Ectodermal cell (in vitro differentiated cells): Measurements from ENCODE around the gene COQ7.

Source experiments
- H3K27ac ChIP-seq: 2 replicates; pipeline ENCODE4 v1.7.0; 2013; ENCODE audit warnings: mild to moderate bottlenecking, low read depth, low read length; ENCODE audit not compliant: insufficient read depth, poor library complexity, severe bottlenecking
- H3K27me3 ChIP-seq: 2 replicates; pipeline ENCODE4 v1.7.0; 2013; ENCODE audit warnings: mild to moderate bottlenecking, low read length; ENCODE audit not compliant: insufficient read depth, control insufficient read depth, poor library complexity, severe bottlenecking
- H3K36me3 ChIP-seq: one replicate; pipeline ENCODE4 v1.7.0; 2013; ENCODE audit warnings: low read length; ENCODE audit not compliant: control insufficient read depth, insufficient read depth
- H3K4me1 ChIP-seq: one replicate; pipeline ENCODE4 v1.7.0; 2013; ENCODE audit warnings: low read length; ENCODE audit not compliant: control insufficient read depth, insufficient read depth
- H3K4me3 ChIP-seq: 2 replicates; pipeline ENCODE4 v1.7.0; 2013; ENCODE audit warnings: low read depth, low read length, control low read depth; ENCODE audit not compliant: insufficient read depth
- H3K9me3 ChIP-seq: 2 replicates; pipeline ENCODE4 v1.7.0; 2013; ENCODE audit warnings: mild to moderate bottlenecking, low read length, moderate library complexity; ENCODE audit not compliant: control insufficient read depth
- WGBS, 2 experiments: methylation state at CpG; one replicate each; pipeline ENCODE4 v1.1.7; 2013; ENCODE audit warnings: missing lambda C conversion rate in 2 of 2; 5-methylcytosine and 5-hydroxymethylcytosine counted together

COQ7 gene

GRCh38 chr16:19095654-19096053, 28.2 kb downstream of the COQ7 start:
- no peaks in the 10 kb centered on the region for H3K9me3 ChIP-seq
- no peak overlapping the region for H3K27ac ChIP-seq
- no peaks in the 10 kb centered on the region for H3K4me1 ChIP-seq
- H3K36me3 ChIP-seq = no peaks in the 10 kb centered on the region
- H3K27me3 ChIP-seq = no peaks in the 10 kb centered on the region
- H3K4me3 ChIP-seq = no peak overlapping the region
- WGBS, 2 experiments = 85 to 90% methylated on average over 4 to 5 of the region's 5 CpGs

GRCh38 chr16:19098173-19098572, 30.8 kb downstream of the COQ7 start:
- Histone ChIP-seq H3K27ac (no peak overlapping the region), H3K4me1 (no peaks in the 10 kb centered on the region), H3K36me3 (no peaks in the 10 kb centered on the region), H3K9me3 (no peaks in the 10 kb centered on the region), H3K4me3 (no peak overlapping the region), H3K27me3 (no peaks in the 10 kb centered on the region)
- WGBS, 2 experiments = 83% methylated on average over 1 of the region's 1 CpG; no CpG with 5 or more reads in 1 of the 2 experiments

DNA sequence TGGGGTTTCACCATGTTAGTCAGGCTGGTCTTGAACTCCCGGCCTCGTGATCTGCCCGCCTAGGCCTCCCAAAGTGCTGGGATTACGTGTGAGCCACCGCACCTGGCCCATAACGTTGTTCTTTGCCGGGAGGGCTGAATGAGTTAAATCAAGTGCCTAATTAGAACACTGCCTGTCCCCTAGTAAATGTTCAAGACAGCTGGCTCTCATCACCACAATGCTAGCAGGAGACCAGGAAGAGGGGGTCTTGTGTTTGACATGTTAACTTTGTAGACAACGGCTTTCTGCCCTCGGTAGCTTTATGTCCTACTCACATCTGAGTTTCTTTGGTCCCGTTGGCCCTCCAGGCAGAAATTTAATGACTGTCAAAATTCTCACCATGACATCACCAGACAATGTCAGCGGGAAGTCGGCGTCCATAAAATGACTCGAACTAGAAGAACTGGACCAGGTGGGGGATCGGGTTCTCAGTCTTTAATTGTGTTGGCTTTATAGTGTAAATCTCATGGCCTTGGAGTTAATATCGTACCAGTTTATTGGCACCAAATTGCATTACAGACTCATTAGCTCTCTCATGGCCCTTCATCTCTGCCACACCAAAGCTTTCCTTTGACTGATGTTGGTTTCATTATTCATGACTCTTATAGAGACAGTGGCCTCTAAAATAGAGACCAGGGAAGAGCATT, 34.9 kb downstream of the COQ7 start:
- no peak overlapping the region for H3K27ac ChIP-seq
- H3K27me3 ChIP-seq = no peaks in the 10 kb centered on the region
- WGBS, 2 experiments = 92 to 93% methylated on average over 16 of the region's 16 CpGs
- peaks cover 9% of the 10 kb centered on the region for H3K4me1 ChIP-seq
- H3K36me3 ChIP-seq = no peaks in the 10 kb centered on the region
- H3K9me3 ChIP-seq = no peaks in the 10 kb centered on the region
- no peak overlapping the region for H3K4me3 ChIP-seq

DNA sequence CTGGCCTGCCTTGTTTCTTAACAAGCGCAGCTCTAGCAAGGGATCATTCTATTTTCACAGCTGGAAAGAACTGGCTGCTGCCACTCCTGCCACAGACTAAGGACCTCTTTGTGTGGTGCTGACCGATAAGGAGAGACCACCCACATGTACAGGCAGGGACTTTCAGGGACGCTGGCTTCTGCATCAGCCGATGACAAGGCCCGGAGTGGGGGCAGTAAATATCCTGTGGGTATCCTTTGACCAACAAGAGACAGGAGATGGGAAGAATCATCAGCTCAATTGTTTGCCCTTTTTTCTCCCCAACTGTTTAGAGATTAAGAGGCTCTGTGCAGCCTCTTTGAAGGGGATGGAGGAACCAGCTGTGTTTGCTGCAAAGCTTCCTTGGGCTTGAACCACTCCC, 37.2 kb downstream of the COQ7 start:
- H3K36me3 ChIP-seq = no peaks in the 10 kb centered on the region
- H3K4me1 ChIP-seq = peaks cover 9% of the 10 kb centered on the region
- WGBS, 2 experiments = 42 to 51% methylated on average over 5 of the region's 5 CpGs
- H3K4me3 ChIP-seq = no peak overlapping the region
- H3K27ac ChIP-seq = no peak overlapping the region
- no peaks in the 10 kb centered on the region for H3K27me3 ChIP-seq
- H3K9me3 ChIP-seq = no peaks in the 10 kb centered on the region

DNA sequence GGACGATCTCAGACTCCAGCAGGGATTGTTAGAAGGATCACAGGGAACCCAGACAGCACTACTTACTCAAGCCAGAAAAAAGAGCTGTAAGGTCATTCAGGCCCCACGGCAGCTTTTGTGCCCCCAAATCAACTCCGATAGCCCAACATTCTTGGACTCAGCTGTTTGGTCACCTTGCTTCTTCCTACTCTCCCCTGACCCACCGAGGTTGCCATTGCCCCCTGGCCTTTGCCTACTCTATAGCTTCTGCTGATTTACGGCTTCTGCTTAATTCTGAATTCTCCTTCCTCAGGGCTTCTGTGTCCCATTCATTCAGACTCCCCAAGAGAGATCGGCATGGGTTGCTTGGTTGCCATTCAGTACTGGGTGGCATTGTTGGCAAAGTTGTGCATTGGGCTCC, 37.7 kb downstream of the COQ7 start:
- WGBS, 2 experiments = 81 to 86% methylated on average over 6 of the region's 6 CpGs
- no peak overlapping the region for H3K4me3 ChIP-seq
- no peaks in the 10 kb centered on the region for H3K27me3 ChIP-seq
- no peaks in the 10 kb centered on the region for H3K36me3 ChIP-seq
- H3K4me1 ChIP-seq = peaks cover 9% of the 10 kb centered on the region
- H3K27ac ChIP-seq = no peak overlapping the region
- no peaks in the 10 kb centered on the region for H3K9me3 ChIP-seq

DNA sequence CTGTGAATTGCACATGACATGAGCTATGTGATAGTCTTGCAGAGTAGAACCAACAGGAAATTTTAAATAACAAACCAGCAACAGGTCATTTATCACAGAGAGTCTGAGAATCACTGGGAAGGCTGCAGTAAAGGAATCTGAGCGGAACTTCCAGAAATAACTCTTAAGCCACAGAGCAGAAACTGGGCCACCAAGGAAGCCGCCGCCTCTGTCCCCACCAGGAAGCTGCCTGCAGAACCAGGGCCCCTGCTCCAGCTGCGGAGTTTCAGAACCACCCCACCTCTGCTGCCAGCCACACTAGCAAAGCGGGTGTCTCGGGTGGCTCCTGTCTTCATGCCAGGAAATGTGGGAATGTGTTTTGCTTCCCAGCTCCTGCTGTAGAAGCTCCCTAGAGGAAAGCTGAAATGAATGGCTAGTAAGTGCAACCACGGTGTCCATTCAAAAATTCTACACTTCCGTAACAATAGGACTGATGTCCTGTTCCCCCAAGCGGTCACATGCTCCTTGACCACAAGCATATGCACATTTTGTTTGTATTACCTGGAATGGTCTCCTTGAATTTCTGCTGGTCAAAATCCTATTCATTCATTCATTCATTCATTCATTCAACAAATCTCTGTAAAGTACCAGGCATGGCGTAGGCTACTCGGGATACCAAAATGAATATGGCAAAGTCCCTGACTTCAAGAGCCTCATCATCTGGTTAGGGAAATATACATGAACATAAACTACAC, 38.6 kb downstream of the COQ7 start:
- H3K27ac ChIP-seq = no peak overlapping the region
- H3K27me3 ChIP-seq = no peaks in the 10 kb centered on the region
- 76 to 77% methylated on average over 11 of the region's 11 CpGs for WGBS, 2 experiments
- no peaks in the 10 kb centered on the region for H3K36me3 ChIP-seq
- H3K9me3 ChIP-seq = no peaks in the 10 kb centered on the region
- H3K4me3 ChIP-seq = no peak overlapping the region
- peaks cover 9% of the 10 kb centered on the region for H3K4me1 ChIP-seq

- Histone ChIP-seq H3K4me3 (no peak overlapping the region), H3K27ac (no peak overlapping the region), H3K27me3 (no peaks in the 10 kb centered on the region), H3K36me3 (no peaks in the 10 kb centered on the region), H3K9me3 (no peaks in the 10 kb centered on the region), H3K4me1 (peaks cover 9% of the 10 kb centered on the region)
- 93 to 96% methylated on average over 2 of the region's 2 CpGs for WGBS, 2 experiments
Measured at GRCh38 chr16:19106625-19107020, 39.2 kb downstream of the COQ7 start.

- Histone ChIP-seq H3K4me1 (peaks cover 11% of the 10 kb centered on the region), H3K36me3 (no peaks in the 10 kb centered on the region), H3K27ac (no peak overlapping the region), H3K27me3 (peaks cover 5% of the 10 kb centered on the region), H3K9me3 (no peaks in the 10 kb centered on the region), H3K4me3 (no peak overlapping the region)
- WGBS, 2 experiments = 96% methylated on average over 9 of the region's 9 CpGs
Measured at GRCh38 chr16:19108409-19109287, 41.2 kb downstream of the COQ7 start.

- H3K27me3 ChIP-seq = peaks cover 11% of the 10 kb centered on the region
- H3K4me3 ChIP-seq = no peak overlapping the region
- 92 to 95% methylated on average over 4 of the region's 4 CpGs for WGBS, 2 experiments
- H3K4me1 ChIP-seq = peaks cover 12% of the 10 kb centered on the region
- no peaks in the 10 kb centered on the region for H3K9me3 ChIP-seq
- H3K27ac ChIP-seq = no peak overlapping the region
- no peaks in the 10 kb centered on the region for H3K36me3 ChIP-seq
Measured at GRCh38 chr16:19109288-19109664, 41.9 kb downstream of the COQ7 start.
